ENCODE data around the gene FSD2.

Gene FSD2

DNA sequence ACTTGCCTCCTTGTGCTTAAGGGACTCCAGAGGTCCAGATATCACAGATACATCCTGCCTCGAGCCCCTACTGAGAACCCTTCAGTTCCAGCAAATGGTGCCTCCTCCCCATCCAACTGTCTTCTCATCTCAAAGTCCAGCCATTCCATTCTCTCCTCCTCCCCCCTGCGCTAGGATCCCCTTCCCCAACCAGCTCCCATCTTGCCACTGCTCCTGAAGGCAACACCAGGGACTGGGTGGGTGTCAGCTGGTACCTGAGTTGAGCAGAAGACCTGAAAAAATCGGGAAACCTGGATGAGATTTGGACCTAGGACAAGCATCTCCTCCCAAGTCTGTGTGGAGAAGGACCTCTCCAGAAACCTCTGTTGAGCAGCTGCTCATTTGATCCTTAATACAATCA, 93.8 kb downstream of the FSD2 start:
- H4K8ac ChIP-seq (ENCODE audit: low read depth, low read length), result no peak overlapping the region
- no peak overlapping the region for H3K27ac ChIP-seq (replicated peaks; ENCODE audit: low read length)
- H2BK12ac ChIP-seq (ENCODE audit: low read length), result no peak overlapping the region
- no peaks in the 10 kb centered on the region for H3K79me1 ChIP-seq (ENCODE audit: low read depth, low read length)
- no peak overlapping the region for H3K4me3 ChIP-seq (ENCODE audit: low read length in 2 of 2)
- no peaks in the 10 kb centered on the region for H3K9me3 ChIP-seq (replicated peaks in 1 of 2; ENCODE audit: control insufficient read depth in 2 of 2, insufficient read depth in 1 of 2, low read depth in 1 of 2, low read length in 2 of 2)
- no peaks in the 10 kb centered on the region for H3K36me3 ChIP-seq (replicated peaks in 1 of 2; ENCODE audit: control insufficient read depth in 2 of 2, insufficient read depth in 2 of 2, low read length in 2 of 2)
- no peak overlapping the region for H2BK120ac ChIP-seq (ENCODE audit: low read depth, low read length)
- no peak overlapping the region for H3K4ac ChIP-seq (ENCODE audit: low read length)
- H3K27me3 ChIP-seq (ENCODE audit: control insufficient read depth in 3 of 3, insufficient read depth in 3 of 3, low read depth in 1 of 3, low read length in 3 of 3), result peaks cover 0 to 13% (median 4%) of the 10 kb centered on the region in 3 experiments
- H3K14ac ChIP-seq (ENCODE audit: low read length), result no peak overlapping the region
- H2BK5ac ChIP-seq (ENCODE audit: low read length), result no peak overlapping the region
- no peak overlapping the region for H2AK5ac ChIP-seq (ENCODE audit: low read depth, low read length)
- H3K9ac ChIP-seq (ENCODE audit: low read depth, low read length, poor library complexity), result no peak overlapping the region
- no peak overlapping the region for H2AFZ ChIP-seq (ENCODE audit: low read length)
- DNase-seq (ENCODE audit: low spot score), result no peak
- peaks cover 12% of the 10 kb centered on the region in 2 donors for H3K4me1 ChIP-seq (ENCODE audit: control insufficient read depth in 2 of 2, insufficient read depth in 1 of 2, low read depth in 1 of 2, low read length in 2 of 2)
- WGBS, 2 donors (ENCODE audit: extremely low coverage in 2 of 2, insufficient read length in 2 of 2, insufficient replicate concordance in 1 of 2), result no CpG with 5 or more reads among the region's 3 CpGs
- no peak overlapping the region for H3K18ac ChIP-seq (ENCODE audit: low read length)
- H2BK15ac ChIP-seq (ENCODE audit: low read length), result no peak overlapping the region
- no peak overlapping the region for H3K23ac ChIP-seq (ENCODE audit: low read depth, low read length, poor library complexity)
- no peak overlapping the region for H4K91ac ChIP-seq (ENCODE audit: low read depth, low read length, poor library complexity)
- no peak overlapping the region for H3K4me2 ChIP-seq (ENCODE audit: insufficient read depth, low read length, poor library complexity, severe bottlenecking)

DNA sequence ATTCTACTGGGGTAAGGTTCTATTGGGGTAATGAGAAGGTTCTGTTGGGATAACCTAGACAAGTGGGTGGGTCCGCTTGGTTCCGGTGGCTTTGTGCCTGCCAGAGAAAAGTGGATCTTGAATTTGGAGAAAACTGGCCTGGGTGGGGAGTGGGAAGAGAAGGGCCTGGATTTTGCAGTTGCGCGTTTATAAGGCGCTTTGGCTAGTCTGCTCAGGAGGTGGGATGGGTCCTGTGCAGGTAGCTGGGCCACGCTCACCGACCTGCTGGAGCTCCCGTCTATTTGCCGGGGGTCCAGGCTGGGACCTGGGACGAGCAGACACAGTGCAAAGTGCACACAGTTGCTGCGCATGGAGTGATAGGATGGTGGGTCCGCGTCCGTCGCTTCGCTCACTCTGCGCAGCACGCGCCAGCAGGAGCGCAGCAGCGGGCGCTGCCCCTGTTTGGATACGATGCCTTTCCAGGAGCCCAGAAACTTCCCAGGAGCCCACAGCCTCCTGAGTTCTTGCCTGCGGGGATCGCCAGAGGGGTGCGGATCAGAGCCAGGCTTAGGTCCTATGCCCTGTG, 94.9 kb downstream of the FSD2 start:
- Histone ChIP-seq H4K8ac (ENCODE audit: low read depth, low read length) (no peak overlapping the region), H3K27me3 (ENCODE audit: control insufficient read depth in 3 of 3, insufficient read depth in 3 of 3, low read depth in 1 of 3, low read length in 3 of 3) (peaks cover 0 to 13% (median 4%) of the 10 kb centered on the region in 3 experiments), H3K4me2 (ENCODE audit: insufficient read depth, low read length, poor library complexity, severe bottlenecking) (no peak overlapping the region), H3K79me1 (ENCODE audit: low read depth, low read length) (no peaks in the 10 kb centered on the region), H3K9me3 (replicated peaks in 1 of 2; ENCODE audit: control insufficient read depth in 2 of 2, insufficient read depth in 1 of 2, low read depth in 1 of 2, low read length in 2 of 2) (no peaks in the 10 kb centered on the region), H3K14ac (ENCODE audit: low read length) (no peak overlapping the region), H2AFZ (ENCODE audit: low read length) (peak overlapping the region; percentile 100), H2BK5ac (ENCODE audit: low read length) (no peak overlapping the region), H3K18ac (ENCODE audit: low read length) (no peak overlapping the region), H3K36me3 (replicated peaks in 1 of 2; ENCODE audit: control insufficient read depth in 2 of 2, insufficient read depth in 2 of 2, low read length in 2 of 2) (no peaks in the 10 kb centered on the region), H3K4me1 (ENCODE audit: control insufficient read depth in 2 of 2, insufficient read depth in 1 of 2, low read depth in 1 of 2, low read length in 2 of 2) (peaks cover 12% of the 10 kb centered on the region in 2 donors), H2BK120ac (ENCODE audit: low read depth, low read length) (no peak overlapping the region), H3K4ac (ENCODE audit: low read length) (no peak overlapping the region), H3K9ac (ENCODE audit: low read depth, low read length, poor library complexity) (no peak overlapping the region), H3K27ac (replicated peaks; ENCODE audit: low read length) (no peak overlapping the region), H4K91ac (ENCODE audit: low read depth, low read length, poor library complexity) (no peak overlapping the region), H2BK12ac (ENCODE audit: low read length) (no peak overlapping the region), H3K4me3 (ENCODE audit: low read length in 2 of 2) (no peak overlapping the region), H3K23ac (ENCODE audit: low read depth, low read length, poor library complexity) (no peak overlapping the region), H2BK15ac (ENCODE audit: low read length) (no peak overlapping the region), H2AK5ac (ENCODE audit: low read depth, low read length) (no peak overlapping the region)
- DNase-seq (ENCODE audit: low spot score), result no peak
- no CpG with 5 or more reads among the region's 26 CpGs for WGBS, 2 donors (ENCODE audit: extremely low coverage in 2 of 2, insufficient read length in 2 of 2, insufficient replicate concordance in 1 of 2)

DNA sequence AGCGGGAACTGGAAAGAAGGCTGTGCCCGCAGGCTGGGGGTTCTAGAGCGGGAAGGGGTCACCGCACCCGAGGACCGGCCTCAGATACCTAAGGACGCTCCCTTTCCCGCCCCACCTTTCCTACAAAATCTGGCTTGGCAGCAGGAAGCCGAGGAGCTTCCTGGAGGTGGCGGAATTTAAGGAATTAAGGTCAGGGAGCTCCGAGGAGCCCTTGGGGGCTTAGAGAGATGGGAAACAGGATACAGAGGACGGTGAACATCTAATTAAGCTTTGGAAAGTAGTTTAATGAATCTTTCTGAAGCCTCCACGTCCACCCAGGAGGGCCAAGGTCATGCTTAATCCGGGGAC, 95.7 kb downstream of the FSD2 start:
- H3K23ac ChIP-seq (ENCODE audit: low read depth, low read length, poor library complexity), result peak overlapping the region; percentile 70
- no CpG with 5 or more reads among the region's 14 CpGs for WGBS, 2 donors (ENCODE audit: extremely low coverage in 2 of 2, insufficient read length in 2 of 2, insufficient replicate concordance in 1 of 2)
- no peaks in the 10 kb centered on the region for H3K36me3 ChIP-seq (replicated peaks in 1 of 2; ENCODE audit: control insufficient read depth in 2 of 2, insufficient read depth in 2 of 2, low read length in 2 of 2)
- peak overlapping the region; percentile 100 for H3K4me2 ChIP-seq (ENCODE audit: insufficient read depth, low read length, poor library complexity, severe bottlenecking)
- no peak for DNase-seq (ENCODE audit: low spot score)
- no peak overlapping the region for H2BK120ac ChIP-seq (ENCODE audit: low read depth, low read length)
- H2AK5ac ChIP-seq (ENCODE audit: low read depth, low read length), result no peak overlapping the region
- H3K4me3 ChIP-seq (ENCODE audit: low read length in 2 of 2), result peak overlapping the region; percentile 64 to 76
- H3K79me1 ChIP-seq (ENCODE audit: low read depth, low read length), result no peaks in the 10 kb centered on the region
- H2BK12ac ChIP-seq (ENCODE audit: low read length), result peak overlapping the region; percentile 68
- peak overlapping the region; percentile 31 for H3K14ac ChIP-seq (ENCODE audit: low read length)
- peak overlapping the region; percentile 52 for H3K18ac ChIP-seq (ENCODE audit: low read length)
- H3K9me3 ChIP-seq (replicated peaks in 1 of 2; ENCODE audit: control insufficient read depth in 2 of 2, insufficient read depth in 1 of 2, low read depth in 1 of 2, low read length in 2 of 2), result no peaks in the 10 kb centered on the region
- H3K27ac ChIP-seq (replicated peaks; ENCODE audit: low read length), result no peak overlapping the region
- H4K91ac ChIP-seq (ENCODE audit: low read depth, low read length, poor library complexity), result no peak overlapping the region
- H3K4me1 ChIP-seq (ENCODE audit: control insufficient read depth in 2 of 2, insufficient read depth in 1 of 2, low read depth in 1 of 2, low read length in 2 of 2), result peaks cover 12% of the 10 kb centered on the region in 2 donors
- peaks cover 0 to 13% (median 4%) of the 10 kb centered on the region in 3 experiments for H3K27me3 ChIP-seq (ENCODE audit: control insufficient read depth in 3 of 3, insufficient read depth in 3 of 3, low read depth in 1 of 3, low read length in 3 of 3)
- peak overlapping the region; percentile 63 for H3K9ac ChIP-seq (ENCODE audit: low read depth, low read length, poor library complexity)
- peak overlapping the region; percentile 32 for H2BK15ac ChIP-seq (ENCODE audit: low read length)
- no peak overlapping the region for H3K4ac ChIP-seq (ENCODE audit: low read length)
- H2AFZ ChIP-seq (ENCODE audit: low read length), result peak overlapping the region; percentile 100
- H2BK5ac ChIP-seq (ENCODE audit: low read length), result no peak overlapping the region
- no peak overlapping the region for H4K8ac ChIP-seq (ENCODE audit: low read depth, low read length)

DNA sequence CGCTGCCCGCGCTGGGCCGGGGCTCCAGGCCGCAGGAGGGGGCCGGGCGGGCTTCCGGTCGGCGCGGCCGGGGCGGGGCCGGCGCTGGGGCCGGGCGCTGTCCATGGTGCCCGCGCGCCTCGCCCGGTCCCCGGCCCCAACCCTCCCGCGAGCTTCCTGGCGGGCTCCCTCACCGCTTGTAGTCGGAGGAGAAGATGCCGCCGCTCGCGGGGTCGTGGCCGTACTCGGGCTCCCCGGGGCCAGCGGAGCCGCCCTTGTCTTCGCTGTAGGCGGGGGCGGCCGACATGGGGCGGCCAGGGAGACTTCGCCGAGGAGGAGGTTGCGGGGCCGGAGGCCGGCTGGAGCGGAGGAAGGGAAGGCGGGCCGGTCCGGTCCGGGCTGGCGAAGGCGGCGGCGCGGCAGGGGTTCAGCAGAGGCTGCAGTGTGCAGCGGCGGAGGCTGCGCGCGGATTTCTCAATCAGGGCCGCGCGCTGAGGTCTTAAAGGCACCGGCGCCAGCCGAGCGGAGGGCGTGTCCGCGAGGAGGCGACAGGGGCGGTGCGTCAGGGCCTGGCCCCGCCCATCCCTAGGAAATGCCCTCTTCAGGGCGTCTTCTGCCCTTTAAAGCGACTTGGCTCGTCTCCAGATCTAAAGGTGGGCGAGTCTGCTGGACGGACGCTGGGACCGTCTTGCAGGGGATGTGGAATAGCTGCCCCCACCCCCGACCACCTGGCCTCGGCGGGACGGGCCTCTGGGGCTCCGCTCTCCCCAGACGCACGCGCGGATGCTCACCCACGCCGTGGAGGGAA, 96.3 kb downstream of the FSD2 start, which contains the start of gene AP3B2:
Gene AP3B2 (minus strand): TSS at position 455 of the 787 bp plus-strand sequence. CDS start 169 bp downstream, at position 286.
- Histone ChIP-seq H2BK120ac (ENCODE audit: low read depth, low read length) (no peak within 1 kb of the TSS), H3K36me3 (replicated peaks in 1 of 2; ENCODE audit: control insufficient read depth in 2 of 2, insufficient read depth in 2 of 2, low read length in 2 of 2) (no peaks in the 10 kb centered on the region), H2BK12ac (ENCODE audit: low read length) (peak within 1 kb of the TSS; percentile 68), H2BK5ac (ENCODE audit: low read length) (no peak within 1 kb of the TSS), H3K27ac (replicated peaks; ENCODE audit: low read length) (no peak within 1 kb of the TSS), H3K9ac (ENCODE audit: low read depth, low read length, poor library complexity) (peak within 1 kb of the TSS; percentile 63), H2BK15ac (ENCODE audit: low read length) (peak within 1 kb of the TSS; percentile 32), H3K4me1 (ENCODE audit: control insufficient read depth in 2 of 2, insufficient read depth in 1 of 2, low read depth in 1 of 2, low read length in 2 of 2) (peaks cover 12% of the 10 kb centered on the region in 2 donors), H2AFZ (ENCODE audit: low read length) (peak within 1 kb of the TSS; percentile 100), H3K18ac (ENCODE audit: low read length) (peak within 1 kb of the TSS; percentile 70), H3K4me3 (ENCODE audit: low read length in 2 of 2) (peak within 1 kb of the TSS; percentile 64 to 76), H3K9me3 (replicated peaks in 1 of 2; ENCODE audit: control insufficient read depth in 2 of 2, insufficient read depth in 1 of 2, low read depth in 1 of 2, low read length in 2 of 2) (no peaks in the 10 kb centered on the region), H4K91ac (ENCODE audit: low read depth, low read length, poor library complexity) (no peak within 1 kb of the TSS), H4K8ac (ENCODE audit: low read depth, low read length) (no peak within 1 kb of the TSS), H3K79me1 (ENCODE audit: low read depth, low read length) (no peaks in the 10 kb centered on the region), H3K27me3 (ENCODE audit: control insufficient read depth in 3 of 3, insufficient read depth in 3 of 3, low read depth in 1 of 3, low read length in 3 of 3) (peaks cover 0 to 13% (median 4%) of the 10 kb centered on the region in 3 experiments), H3K14ac (ENCODE audit: low read length) (peak within 1 kb of the TSS; percentile 31), H3K4me2 (ENCODE audit: insufficient read depth, low read length, poor library complexity, severe bottlenecking) (peak within 1 kb of the TSS; percentile 100), H2AK5ac (ENCODE audit: low read depth, low read length) (no peak within 1 kb of the TSS), H3K4ac (ENCODE audit: low read length) (no peak within 1 kb of the TSS), H3K23ac (ENCODE audit: low read depth, low read length, poor library complexity) (peak within 1 kb of the TSS; percentile 70)
- no CpG with 5 or more reads among the region's 95 CpGs for WGBS, 2 donors (ENCODE audit: extremely low coverage in 2 of 2, insufficient read length in 2 of 2, insufficient replicate concordance in 1 of 2)
- peak; percentile 73 for DNase-seq (ENCODE audit: low spot score)
